Gastroesophageal sphincter (tissue), 4 donors: ENCODE results near the gene KIAA1217. TPM values are rescaled to one million over a fixed set of nuclear protein-coding genes. Genes with fewer than 3 reads are reported as not detected.

Experiments
- ATAC-seq: fragments of 150-250 bp; one replicate; pipeline ENCODE4 v1.9.1; 2016; ENCODE audit warnings: mild to moderate bottlenecking, moderate library complexity
- H3K27ac ChIP-seq, 4 donors: fragments of 200-600 bp; sonication (generic) in 3 of 4; 1 replicate in 3 of 4; 2 replicates in 1 of 4; pipeline ENCODE4 v1.5.1; 2016 to 2019
- H3K27me3 ChIP-seq: fragments of 200-600 bp; sonication (generic); one replicate; pipeline ENCODE4 v1.5.1; 2019
- H3K36me3 ChIP-seq, 2 donors: fragments of 200-600 bp; sonication (generic); one replicate each; pipeline ENCODE4 v1.5.1; 2019; ENCODE audit warnings: control low read depth in 1 of 2
- H3K4me1 ChIP-seq, 3 donors: fragments of 200-600 bp; sonication (generic); 1 replicate in 2 of 3; 2 replicates in 1 of 3; pipeline ENCODE4 v1.5.1; 2016 to 2019; ENCODE audit warnings: control low read depth in 2 of 3
- H3K4me3 ChIP-seq, 2 donors: fragments of 200-600 bp; sonication (generic); one replicate each; pipeline ENCODE4 v1.5.1; 2019; ENCODE audit warnings: mild to moderate bottlenecking in 1 of 2, moderate library complexity in 1 of 2
- H3K9me3 ChIP-seq, 3 donors: fragments of 200-600 bp; sonication (generic); one replicate each; pipeline ENCODE4 v1.5.1; 2017 to 2019; ENCODE audit warnings: control low read depth in 2 of 3
- EP300 ChIP-seq: sonication (generic); formaldehyde crosslinking; IDR thresholded peaks from one replicate; pipeline ENCODE4 v1.6.1; 2017; ENCODE audit warnings: antibody characterized with exemption, mild to moderate bottlenecking
- POLR2A ChIP-seq, 2 donors: fragments of 450-650 bp; IDR thresholded peaks; one replicate each; pipeline ENCODE4 v1.6.1; 2017; ENCODE audit warnings: antibody characterized with exemption in 2 of 2, mild to moderate bottlenecking in 2 of 2, moderate library complexity in 1 of 2
- POLR2AphosphoS5 ChIP-seq: sonication (generic); formaldehyde crosslinking; IDR thresholded peaks from one replicate; pipeline ENCODE4 v1.6.1; 2017; ENCODE audit warnings: antibody characterized with exemption
- WGBS, 2 donors: methylation state at CpG; one replicate each; pipeline ENCODE4 v1.1.5; 2018; ENCODE audit warnings: low coverage in 1 of 2; 5-methylcytosine and 5-hydroxymethylcytosine counted together
- total RNA-seq, 4 donors: library from RNA; depleted of rRNA; stranded (reverse); fragments of >200 nt; gene quantifications; one replicate each; pipeline ENCODE4 v1.1.0, GENCODE V29; 2016
- TF ChIP-seq, protein P1 (sequence below), 4 experiments: fragments of 200-600 bp in 2 of 4; fragments of 450-650 bp in 2 of 4; sonication (generic) in 1 of 4; IDR thresholded peaks; one replicate each; pipeline ENCODE4 v1.5.1; 2017 to 2019; ENCODE audit warnings: antibody characterized with exemption in 4 of 4, mild to moderate bottlenecking in 2 of 4, moderate library complexity in 2 of 4

The KIAA1217 gene
- total RNA-seq, 4 donors from 2014 or later = 9.7 to 15.3 (median 12.7) TPM

DNA sequence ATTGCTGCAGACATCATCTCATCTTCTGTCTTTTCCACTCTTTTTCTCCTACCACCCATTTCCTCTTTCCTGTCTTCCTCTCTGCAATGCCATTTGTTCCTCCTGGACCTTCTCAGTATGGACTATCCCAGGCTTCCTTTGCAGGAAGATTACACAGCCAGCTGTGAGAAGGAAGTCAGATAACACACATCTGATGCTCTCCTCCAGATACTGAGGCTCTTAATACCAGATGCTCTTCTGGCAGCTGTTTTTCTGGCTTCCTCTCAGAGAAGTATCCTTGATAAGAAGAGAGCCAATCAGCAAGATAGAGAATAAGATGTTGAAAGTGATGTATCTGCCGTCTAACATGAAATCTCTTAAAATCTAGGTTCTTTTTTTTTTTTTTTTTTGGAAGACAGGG is 14.4 kb downstream of the KIAA1217 start:
- Histone ChIP-seq H3K9me3 (no peaks in the 10 kb centered on the region), H3K36me3 (peaks cover 0 to 20% of the 10 kb centered on the region in 2 donors), H3K4me1 (no peaks in the 10 kb centered on the region), H3K27me3 (no peaks in the 10 kb centered on the region), H3K4me3 (no peak overlapping the region), H3K27ac (no peak overlapping the region)
- TF ChIP-seq POLR2AphosphoS5 = no peak
- TF ChIP-seq, protein P1, sequence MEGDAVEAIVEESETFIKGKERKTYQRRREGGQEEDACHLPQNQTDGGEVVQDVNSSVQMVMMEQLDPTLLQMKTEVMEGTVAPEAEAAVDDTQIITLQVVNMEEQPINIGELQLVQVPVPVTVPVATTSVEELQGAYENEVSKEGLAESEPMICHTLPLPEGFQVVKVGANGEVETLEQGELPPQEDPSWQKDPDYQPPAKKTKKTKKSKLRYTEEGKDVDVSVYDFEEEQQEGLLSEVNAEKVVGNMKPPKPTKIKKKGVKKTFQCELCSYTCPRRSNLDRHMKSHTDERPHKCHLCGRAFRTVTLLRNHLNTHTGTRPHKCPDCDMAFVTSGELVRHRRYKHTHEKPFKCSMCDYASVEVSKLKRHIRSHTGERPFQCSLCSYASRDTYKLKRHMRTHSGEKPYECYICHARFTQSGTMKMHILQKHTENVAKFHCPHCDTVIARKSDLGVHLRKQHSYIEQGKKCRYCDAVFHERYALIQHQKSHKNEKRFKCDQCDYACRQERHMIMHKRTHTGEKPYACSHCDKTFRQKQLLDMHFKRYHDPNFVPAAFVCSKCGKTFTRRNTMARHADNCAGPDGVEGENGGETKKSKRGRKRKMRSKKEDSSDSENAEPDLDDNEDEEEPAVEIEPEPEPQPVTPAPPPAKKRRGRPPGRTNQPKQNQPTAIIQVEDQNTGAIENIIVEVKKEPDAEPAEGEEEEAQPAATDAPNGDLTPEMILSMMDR (IDR thresholded peaks at IDR 0.05) = no peak
- no peak for TF ChIP-seq POLR2A (IDR thresholded peaks at IDR 0.05)
- no peak for TF ChIP-seq EP300
- ATAC-seq = no peak
- WGBS, 2 donors = 63 to 80% methylated on average over 1 of the region's 1 CpG

GRCh38 chr10:24223953-24224352 is 15.0 kb downstream of the KIAA1217 start:
- Histone ChIP-seq H3K36me3 (peaks cover 0 to 20% of the 10 kb centered on the region in 2 donors), H3K4me3 (no peak overlapping the region), H3K4me1 (no peaks in the 10 kb centered on the region), H3K9me3 (no peaks in the 10 kb centered on the region), H3K27me3 (no peaks in the 10 kb centered on the region), H3K27ac (no peak overlapping the region)
- no peak for TF ChIP-seq EP300
- no peak for TF ChIP-seq POLR2A (IDR thresholded peaks at IDR 0.05)
- WGBS, 2 donors = 35 to 89% methylated on average over 2 to 3 of the region's 3 CpGs
- ATAC-seq = no peak

- WGBS, 2 donors = 100% methylated on average over 2 of the region's 2 CpGs
- no peak for ATAC-seq
These were observed 19.7 kb downstream of the KIAA1217 start for GRCh38 chr10:24228642-24229041.

GRCh38 chr10:24229909-24230308 is 21.0 kb downstream of the KIAA1217 start:
- WGBS, 2 donors = 96 to 100% methylated on average over 1 to 3 of the region's 3 CpGs
- Histone ChIP-seq H3K36me3 (peaks cover 0 to 3% of the 10 kb centered on the region in 2 donors), H3K9me3 (no peaks in the 10 kb centered on the region), H3K27ac (no peak overlapping the region), H3K27me3 (no peaks in the 10 kb centered on the region), H3K4me1 (no peaks in the 10 kb centered on the region), H3K4me3 (no peak overlapping the region)
- TF ChIP-seq POLR2AphosphoS5 = no peak
- TF ChIP-seq POLR2A (IDR thresholded peaks at IDR 0.05) = no peak
- TF ChIP-seq EP300 = no peak
- TF ChIP-seq, protein P1 (IDR thresholded peaks at IDR 0.05) = no peak
- no peak for ATAC-seq

More at GRCh38 chr10:24228642-24229041, 19.7 kb downstream of the KIAA1217 start:
- no peak overlapping the region for H3K4me3 ChIP-seq
- H3K27me3 ChIP-seq = no peaks in the 10 kb centered on the region
- H3K4me1 ChIP-seq = no peaks in the 10 kb centered on the region
- TF ChIP-seq, protein P1 (IDR thresholded peaks at IDR 0.05) = no peak
- TF ChIP-seq POLR2AphosphoS5 (no peak), POLR2A (IDR thresholded peaks at IDR 0.05) (no peak), EP300 (no peak)
- H3K36me3 ChIP-seq = peaks cover 0 to 3% of the 10 kb centered on the region in 2 donors
- no peak overlapping the region for H3K27ac ChIP-seq
- no peaks in the 10 kb centered on the region for H3K9me3 ChIP-seq

GRCh38 chr10:24231200-24231599 is 22.3 kb downstream of the KIAA1217 start:
- H3K27me3 ChIP-seq = no peaks in the 10 kb centered on the region
- no peaks in the 10 kb centered on the region for H3K4me1 ChIP-seq
- no peaks in the 10 kb centered on the region for H3K36me3 ChIP-seq
- no peaks in the 10 kb centered on the region for H3K9me3 ChIP-seq
- no peak for ATAC-seq
- H3K4me3 ChIP-seq = no peak overlapping the region
- TF ChIP-seq POLR2AphosphoS5 = no peak
- TF ChIP-seq POLR2A (IDR thresholded peaks at IDR 0.05) = no peak
- TF ChIP-seq EP300 = no peak
- TF ChIP-seq, protein P1 (IDR thresholded peaks at IDR 0.05) = no peak
- no peak overlapping the region for H3K27ac ChIP-seq
- 92 to 94% methylated on average over 8 of the region's 8 CpGs for WGBS, 2 donors
